Right renal pelvis (tissue), 4 donors: ENCODE data around the gene ATPAF1. TPM values are rescaled to one million over a fixed set of nuclear protein-coding genes. Genes with fewer than 3 reads are reported as not detected.

Experiments used
- DNase-seq, 4 donors: peaks; one replicate each; pipeline ENCODE4 v3.0.0-alpha.2; 2013; ENCODE audit warnings: low read depth in 4 of 4, low spot score in 3 of 4, missing footprints in 1 of 4
- polyA plus RNA-seq, 4 donors: library from polyadenylated mRNA; unstranded; fragments of 120-200 nt; gene quantifications; one replicate each; pipeline ENCODE4 v1.2.1, GENCODE V29; 2013; ENCODE audit not compliant: insufficient read length in 4 of 4

ATPAF1 gene
- polyA plus RNA-seq, 4 donors: 96.0 to 112 (median 108) TPM

DNA sequence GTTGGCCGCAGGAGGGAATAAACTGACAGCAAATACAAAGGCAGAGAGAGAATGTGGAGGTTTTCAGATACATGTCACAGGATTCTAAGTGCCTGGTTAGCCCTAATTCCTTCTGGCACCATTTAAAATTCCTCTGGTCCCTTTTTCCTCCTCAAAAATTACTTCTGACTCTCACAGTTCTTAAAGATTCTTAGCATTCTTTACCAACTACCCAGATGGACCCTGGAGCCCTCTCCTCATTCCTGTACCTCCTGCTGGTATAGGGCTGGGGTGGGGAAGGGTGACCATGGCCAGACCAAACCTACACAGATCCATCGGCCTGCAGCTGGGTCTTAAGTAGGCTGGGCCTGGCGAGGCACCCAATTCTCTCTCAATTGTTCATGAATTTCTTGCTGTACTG is 71.3 kb downstream of the ATPAF1 start:
- no peak for DNase-seq

DNA sequence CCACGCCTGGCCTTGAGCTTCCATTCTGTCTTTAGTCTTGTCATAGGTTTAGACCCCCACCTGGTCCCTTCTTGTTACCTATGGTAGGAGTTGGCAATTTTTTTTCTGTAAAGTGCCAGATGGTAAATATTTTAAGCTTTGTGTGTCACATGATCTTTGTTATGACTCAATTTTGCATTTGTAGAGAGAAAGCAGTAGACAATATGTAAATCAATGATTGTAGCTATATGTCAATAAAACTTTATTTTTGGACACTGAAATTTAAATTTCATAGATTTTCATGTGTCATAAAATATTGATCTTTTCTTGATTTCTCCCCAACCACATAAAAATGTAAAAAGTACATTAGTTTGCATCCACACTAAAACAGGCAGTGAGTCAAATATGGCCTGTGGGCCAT is 72.1 kb downstream of the ATPAF1 start:
- no peak for DNase-seq

DNA sequence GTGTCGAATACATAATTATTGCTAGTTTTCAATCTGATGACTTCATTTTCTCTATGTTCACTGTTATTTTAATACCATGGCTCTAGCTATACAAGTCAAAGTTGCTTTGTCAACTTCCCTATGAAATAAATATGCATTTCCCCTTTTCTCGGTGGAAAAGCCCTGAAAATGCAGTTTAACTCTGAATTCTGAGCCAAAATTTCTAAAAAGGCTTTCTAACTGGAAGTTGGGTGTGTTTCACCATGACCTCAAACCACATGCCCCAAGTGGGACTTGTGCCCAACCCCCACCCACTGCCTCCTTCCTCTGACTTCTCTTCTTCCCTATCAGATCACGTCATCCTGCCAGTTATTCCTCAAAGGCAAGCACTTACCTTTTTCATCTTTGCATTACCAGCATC is 73.0 kb downstream of the ATPAF1 start:
- DNase-seq: no peak

DNA sequence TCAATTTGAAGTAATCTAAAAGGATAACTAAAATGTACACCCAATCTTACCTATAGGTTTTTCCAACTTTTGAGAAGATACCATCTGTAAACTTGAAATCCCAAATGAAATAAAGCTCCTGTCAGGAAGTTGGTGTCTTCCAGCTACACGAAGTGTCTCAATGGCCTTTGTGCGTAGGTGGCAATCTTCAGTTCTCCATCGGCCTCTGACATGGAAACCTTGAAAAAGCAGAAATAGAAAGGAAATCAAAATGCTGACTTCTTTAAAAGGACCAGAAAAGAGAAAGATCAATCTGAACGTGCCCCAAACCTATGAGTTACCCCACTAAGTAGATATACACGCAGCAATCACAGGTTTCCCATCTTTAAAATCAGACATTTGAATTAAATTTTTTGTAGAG is 74.1 kb downstream of the ATPAF1 start:
- DNase-seq: no peak

DNA sequence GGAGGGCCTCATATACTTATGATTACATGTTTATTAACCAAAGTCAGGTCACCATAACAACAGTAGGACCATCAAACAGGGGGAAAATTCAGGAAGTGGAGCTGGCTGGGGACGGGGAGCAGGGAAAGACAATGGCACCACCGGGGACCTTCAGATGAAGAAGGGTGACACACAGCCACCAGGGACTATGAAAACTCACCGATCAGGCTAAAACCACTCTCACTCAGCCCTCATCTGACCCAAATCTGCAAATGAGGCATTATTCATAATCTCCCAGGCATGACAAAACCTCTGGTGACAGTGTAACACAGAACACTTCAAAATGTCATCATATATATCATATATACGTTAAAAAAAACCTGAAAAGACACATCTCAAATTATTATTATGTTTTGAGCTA is 75.3 kb downstream of the ATPAF1 start:
- DNase-seq: no peak

DNA sequence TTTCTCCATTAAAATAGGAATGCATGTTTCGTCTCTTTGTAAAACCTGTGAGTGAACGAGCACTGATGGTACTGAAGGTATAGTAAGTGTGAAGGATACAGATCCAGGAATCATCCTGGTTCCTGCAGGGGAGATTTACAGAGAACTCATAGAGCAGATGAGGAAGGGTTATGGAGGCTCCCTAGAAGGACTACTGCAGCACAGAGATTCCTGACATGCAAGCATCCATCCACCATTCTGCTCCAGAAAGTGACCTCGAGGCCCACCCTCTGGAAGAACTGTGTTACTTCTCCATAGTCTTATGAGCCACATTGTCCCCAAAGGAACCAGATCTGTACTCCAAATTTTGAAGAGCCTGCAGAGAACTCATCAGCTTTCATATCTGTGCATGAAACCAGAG is 78.6 kb downstream of the ATPAF1 start:
- no peak for DNase-seq

DNA sequence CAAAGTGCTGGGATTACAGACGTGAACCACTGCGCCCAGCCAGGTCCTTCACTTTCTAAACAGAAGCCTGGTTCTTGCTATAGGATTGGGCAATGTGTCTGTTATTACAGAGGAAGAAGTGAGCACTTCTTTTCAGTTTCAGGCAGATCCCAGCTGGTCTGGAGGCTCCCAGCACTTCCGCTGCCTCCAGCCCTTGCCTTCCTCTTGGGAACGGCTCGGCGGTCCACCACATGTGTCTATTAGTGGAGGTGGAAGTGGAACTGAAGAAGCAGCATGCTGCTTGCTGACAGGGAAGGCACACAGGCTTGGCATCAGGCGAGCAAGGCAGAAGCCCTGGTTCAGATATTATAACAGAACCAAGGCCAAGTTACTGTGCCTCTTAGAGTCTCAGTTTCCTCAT is 81.1 kb downstream of the ATPAF1 start:
- DNase-seq: no peak

DNA sequence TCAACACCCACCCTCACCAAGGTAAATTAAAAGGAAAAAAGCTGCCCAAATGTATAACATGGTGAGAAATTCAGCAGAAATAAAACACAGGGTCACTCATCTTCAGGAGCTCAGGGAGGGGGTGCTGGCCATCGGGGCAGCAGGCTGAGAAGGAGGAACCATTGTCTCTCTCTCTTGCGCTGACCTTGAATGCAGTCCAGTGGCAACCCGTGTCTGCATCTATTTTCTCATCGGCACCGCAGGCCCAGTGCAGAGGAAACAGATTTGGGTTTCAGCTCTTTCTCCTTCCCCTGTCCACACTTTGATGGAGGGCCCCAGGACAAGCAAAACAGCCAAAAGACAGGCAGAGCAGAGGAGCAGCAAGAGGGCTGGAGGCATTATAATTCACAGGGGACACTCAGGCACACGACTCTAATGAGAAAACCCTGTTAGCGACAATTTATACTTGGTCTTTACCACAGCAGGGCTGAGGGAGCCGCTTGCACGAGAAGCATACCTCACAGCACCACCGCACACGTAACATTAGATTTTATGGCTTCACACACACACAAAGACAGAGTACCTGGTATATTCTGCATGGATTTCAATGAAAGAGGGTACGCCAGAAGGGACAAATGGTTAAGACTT is 82.7 kb downstream of the ATPAF1 start:
- DNase-seq: no peak

DNA sequence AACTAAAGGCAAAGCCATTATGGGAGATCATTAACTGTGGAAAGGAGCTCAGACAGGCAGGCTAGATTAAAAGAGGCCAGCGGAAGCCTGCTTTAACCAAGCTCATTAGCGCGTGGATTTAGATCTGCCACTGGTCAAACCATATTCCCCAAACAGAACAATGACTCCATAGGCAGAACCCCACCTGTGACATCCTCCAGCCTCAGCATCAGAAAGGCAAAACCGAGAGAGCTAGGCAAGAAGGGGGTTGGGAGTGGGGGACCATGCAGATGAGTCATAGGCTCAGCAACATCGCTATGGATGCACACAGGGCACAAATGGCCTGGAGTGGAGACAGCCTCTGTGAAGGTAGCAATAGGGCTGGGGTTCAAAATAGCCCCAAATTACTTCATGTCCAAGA is 84.7 kb downstream of the ATPAF1 start:
- no peak for DNase-seq

DNA sequence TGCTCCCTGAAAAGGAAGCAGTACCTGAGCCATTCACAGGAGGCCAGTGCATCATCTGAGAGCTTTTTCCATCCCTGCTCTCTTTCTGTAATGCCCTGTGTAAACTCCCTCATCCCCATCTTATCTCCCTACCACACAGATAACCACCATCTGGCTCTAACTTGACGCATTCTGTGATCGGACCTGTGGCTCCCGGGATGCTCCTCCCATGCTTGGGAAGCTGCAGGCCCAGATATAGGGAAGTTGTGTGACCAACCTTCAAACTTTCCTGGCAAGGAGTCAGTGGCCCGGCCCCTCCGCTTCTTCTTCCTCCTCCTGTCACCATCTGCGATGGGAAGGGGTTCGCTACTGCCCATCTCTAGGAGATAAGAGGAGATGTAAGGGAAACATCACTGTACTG is 85.2 kb downstream of the ATPAF1 start:
- no peak for DNase-seq

Other genes with a start within 250 kb of the ATPAF1 start
- gene DMBX1, start 178.5 kb downstream of the ATPAF1 start, polyA plus RNA-seq: under 1 TPM in 2 of 4 donors, not detected in 2; 0.01 to 0.06 TPM
- under 1 TPM in 1 of 4 donors, not detected in 3; 0.03 TPM for gene KNCN, start 116.7 kb downstream of the ATPAF1 start, polyA plus RNA-seq
- gene MKNK1, start 64.1 kb downstream of the ATPAF1 start, polyA plus RNA-seq: 10 to 100 TPM; 22.3 to 29.3 (median 25.3) TPM
- gene MOB3C, start 51.6 kb downstream of the ATPAF1 start, polyA plus RNA-seq: 10 to 100 TPM; 11.6 to 13.7 (median 12.1) TPM
- gene TEX38, start 3.5 kb upstream of the ATPAF1 start, polyA plus RNA-seq: under 1 TPM; 0.18 to 0.51 (median 0.37) TPM
- gene EFCAB14, start 50.8 kb upstream of the ATPAF1 start, polyA plus RNA-seq: 100 to 1,000 TPM in 3 of 4 donors, 10 to 100 TPM in 1; 90.8 to 124 (median 107) TPM
- gene CYP4B1, start 130.7 kb upstream of the ATPAF1 start, polyA plus RNA-seq: 1 to 10 TPM; 1.6 to 3.9 (median 2.5) TPM